Common myeloid progenitor, CD34-positive (primary cell): Measurements from ENCODE around the gene RPN2.

Experiments used
- CTCF ChIA-PET: fragments of 350-600 bp; sonication (Branson Sonifier 250); formaldehyde crosslinking; loops from one replicate; lab custom pipeline; 2021; ENCODE audit warnings: antibody characterized with exemption; lab: Charles Lee
- POLR2A ChIA-PET: fragments of 350-600 bp; sonication (Branson Sonifier 250); formaldehyde crosslinking; loops from one replicate; lab custom pipeline; 2021; ENCODE audit warnings: antibody characterized with exemption; lab: Charles Lee
- DNase-seq, 3 donors: peaks; one replicate each; pipeline versions ENCODE4 v3.0.0 to v3.0.0-alpha.2; 2013
- H3K27ac ChIP-seq, 2 experiments: 1 replicate in 1 of 2; 2 replicates in 1 of 2; pipeline ENCODE4 v1.7.0; 2013; ENCODE audit warnings: inconsistent platforms in 2 of 2, low read length in 2 of 2, mild to moderate bottlenecking in 2 of 2, low read depth in 1 of 2, moderate library complexity in 1 of 2; ENCODE audit not compliant: severe bottlenecking in 2 of 2, insufficient read depth in 1 of 2, poor library complexity in 1 of 2
- H3K27me3 ChIP-seq, 5 experiments: replicated peaks in 2 of 5; 1 replicate in 3 of 5; 2 replicates in 2 of 5; pipeline versions ENCODE4 v1.6.1 to v1.7.0; 2013; ENCODE audit warnings: low read length in 4 of 5, mild to moderate bottlenecking in 2 of 5, moderate library complexity in 2 of 5, inconsistent platforms in 1 of 5; ENCODE audit not compliant: insufficient read depth in 5 of 5, control insufficient read depth in 4 of 5
- H3K36me3 ChIP-seq, 4 experiments: 1 replicate in 2 of 4; 2 replicates in 2 of 4; pipeline versions ENCODE4 v1.6.1 to v1.7.0; 2013; ENCODE audit warnings: low read length in 3 of 4, control low read depth in 1 of 4, mild to moderate bottlenecking in 1 of 4; ENCODE audit not compliant: control insufficient read depth in 4 of 4, insufficient read depth in 4 of 4
- H3K4me1 ChIP-seq, 4 experiments: 1 replicate in 3 of 4; 2 replicates in 1 of 4; pipeline versions ENCODE4 v1.6.1 to v1.7.1; 2013; ENCODE audit warnings: low read length in 3 of 4, mild to moderate bottlenecking in 3 of 4, control low read depth in 1 of 4, inconsistent platforms in 1 of 4, moderate library complexity in 1 of 4; ENCODE audit not compliant: control insufficient read depth in 4 of 4, insufficient read depth in 4 of 4; ENCODE audit errors: control extremely low read depth in 1 of 4
- H3K4me3 ChIP-seq, 7 experiments: 1 replicate in 4 of 7; 2 replicates in 3 of 7; pipeline versions ENCODE4 v1.5.1 to v1.7.0; 2013; ENCODE audit warnings: mild to moderate bottlenecking in 7 of 7, low read length in 6 of 7, moderate library complexity in 6 of 7, inconsistent platforms in 2 of 7, low read depth in 2 of 7, control low read depth in 1 of 7; ENCODE audit not compliant: insufficient read depth in 4 of 7, control insufficient read depth in 1 of 7; ENCODE audit errors: extremely low read depth in 1 of 7
- H3K9me3 ChIP-seq, 5 experiments: 1 replicate in 4 of 5; 2 replicates in 1 of 5; pipeline versions ENCODE4 v1.6.1 to v1.7.1; 2013; ENCODE audit warnings: low read length in 4 of 5, mild to moderate bottlenecking in 2 of 5, inconsistent platforms in 1 of 5, low read depth in 1 of 5, moderate library complexity in 1 of 5; ENCODE audit not compliant: control insufficient read depth in 4 of 5, insufficient read depth in 2 of 5; ENCODE audit errors: control extremely low read depth in 1 of 5
- WGBS: methylation state at CpG from one replicate; pipeline ENCODE4 v1.1.5; 2013; ENCODE audit not compliant: insufficient coverage; 5-methylcytosine and 5-hydroxymethylcytosine counted together

Gene RPN2

DNA sequence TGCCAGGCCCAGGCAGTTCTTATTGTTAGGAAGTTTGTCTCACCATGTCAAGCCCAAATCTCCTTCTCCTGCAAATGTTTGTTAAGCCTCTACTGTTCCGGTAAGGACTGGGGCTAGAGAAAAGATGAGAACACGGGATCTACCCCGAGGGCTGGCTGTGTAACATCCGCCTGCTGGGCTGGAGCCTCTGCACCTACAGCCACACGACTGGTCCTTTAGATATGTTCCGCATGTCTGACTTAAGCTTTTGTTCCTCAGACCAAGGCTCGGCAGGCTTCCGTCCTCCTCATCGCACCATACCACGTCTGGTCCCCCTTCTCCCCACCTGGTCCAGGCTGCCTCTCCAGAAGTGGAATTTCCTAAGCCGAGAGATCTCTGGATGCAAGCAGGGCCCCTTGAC, 79.9 kb downstream of the RPN2 start:
- H3K9me3 ChIP-seq, result peaks cover 0 to 3% (median 0%) of the 10 kb centered on the region in 5 experiments
- ChIA-PET POLR2A (no interaction called here), CTCF (no interaction called here)
- no peaks in the 10 kb centered on the region for H3K4me1 ChIP-seq
- no peak overlapping the region for H3K27ac ChIP-seq
- no peak for DNase-seq
- no peaks in the 10 kb centered on the region for H3K27me3 ChIP-seq
- no peak overlapping the region for H3K4me3 ChIP-seq
- H3K36me3 ChIP-seq, result no peaks in the 10 kb centered on the region
- WGBS, result 97% methylated on average over 10 of the region's 11 CpGs

DNA sequence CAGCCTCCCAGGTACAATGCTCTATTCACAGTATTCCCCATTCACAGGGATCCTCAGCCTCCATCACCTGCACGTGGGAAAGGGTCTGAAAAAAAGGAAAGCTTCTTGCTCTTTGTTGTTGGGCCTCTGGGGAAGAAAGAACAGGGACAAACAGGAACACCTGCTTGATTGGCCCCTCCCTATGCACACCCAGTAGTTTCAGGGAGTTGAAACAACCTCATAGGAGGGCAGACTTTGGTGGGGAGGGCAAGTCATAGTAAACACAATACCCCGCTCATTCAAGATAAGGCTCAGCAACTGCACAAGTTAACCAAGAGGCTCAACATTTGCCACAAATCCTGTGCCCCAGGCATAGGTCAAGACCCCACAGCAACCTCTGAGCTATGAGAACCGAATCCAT, 80.7 kb downstream of the RPN2 start:
- H3K9me3 ChIP-seq, result no peaks in the 10 kb centered on the region
- no peaks in the 10 kb centered on the region for H3K36me3 ChIP-seq
- ChIA-PET CTCF (no interaction called here), POLR2A (no interaction called here)
- no peak overlapping the region for H3K4me3 ChIP-seq
- 100% methylated on average over 1 of the region's 3 CpGs for WGBS
- peaks cover 0 to 3% (median under 1%) of the 10 kb centered on the region in 4 experiments for H3K4me1 ChIP-seq
- no peak overlapping the region for H3K27ac ChIP-seq
- DNase-seq, result no peak
- H3K27me3 ChIP-seq, result no peaks in the 10 kb centered on the region

DNA sequence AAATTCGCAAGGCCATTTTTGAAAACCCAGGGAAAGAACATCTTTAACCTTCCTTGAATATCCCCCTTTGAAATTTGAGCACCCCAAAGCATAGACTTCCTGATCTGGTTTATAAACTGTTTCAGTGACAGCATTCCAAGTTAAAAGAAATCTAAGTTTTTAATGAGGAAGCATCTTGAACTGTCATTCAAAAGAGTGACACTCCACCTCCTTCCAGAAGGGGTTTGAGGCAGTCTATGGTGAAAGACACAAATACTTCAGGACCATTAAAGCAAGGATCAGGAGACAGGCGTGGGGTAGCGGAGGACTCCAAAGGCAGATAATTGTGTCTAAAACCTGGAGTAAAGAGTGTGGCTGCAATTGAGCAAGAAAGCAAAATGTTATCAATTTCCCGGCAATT, 81.8 kb downstream of the RPN2 start:
- no peak for DNase-seq
- WGBS, result 92% methylated on average over 4 of the region's 4 CpGs
- Histone ChIP-seq H3K9me3 (no peaks in the 10 kb centered on the region), H3K4me3 (no peak overlapping the region), H3K27ac (no peak overlapping the region), H3K4me1 (peaks cover 0 to 5% (median 1%) of the 10 kb centered on the region in 4 experiments), H3K27me3 (no peaks in the 10 kb centered on the region), H3K36me3 (no peaks in the 10 kb centered on the region)
- ChIA-PET CTCF (no interaction called here), POLR2A (no interaction called here)

DNA sequence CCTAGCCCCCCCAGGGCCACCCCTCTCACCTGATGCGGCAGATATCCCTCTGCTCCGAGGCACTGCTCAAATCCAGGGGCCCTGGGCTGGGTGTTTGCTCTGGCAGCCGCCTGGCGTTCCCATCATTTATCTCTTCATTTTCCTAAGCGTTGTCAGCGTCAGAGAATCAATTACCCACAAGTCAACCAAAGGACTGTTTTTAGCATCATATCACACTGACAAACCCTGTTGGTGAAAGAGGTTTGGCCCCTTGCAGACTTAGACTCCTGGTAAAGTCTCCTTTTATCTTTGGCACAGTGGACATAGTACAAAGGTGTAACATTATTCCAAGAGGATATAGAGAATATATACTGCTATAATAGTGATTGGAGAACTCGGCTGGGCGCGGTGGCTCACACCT, 82.6 kb downstream of the RPN2 start, which contains the start of gene GHRH:
GHRH (minus strand) TSS at position 101 of the 400 bp plus-strand sequence. CDS start 4,925 bp downstream, outside the sequence.
- POLR2A ChIA-PET, result no interaction called here
- H3K4me1 ChIP-seq, result peaks cover 0 to 5% (median 1%) of the 10 kb centered on the region in 4 experiments
- H3K4me3 ChIP-seq, result no peak within 1 kb of the TSS
- no peaks in the 10 kb centered on the region for H3K36me3 ChIP-seq
- 97% methylated on average over 5 of the region's 9 CpGs for WGBS
- no peak within 1 kb of the TSS for H3K27ac ChIP-seq
- H3K9me3 ChIP-seq, result no peaks in the 10 kb centered on the region
- no peaks in the 10 kb centered on the region for H3K27me3 ChIP-seq
- DNase-seq, result no peak
- CTCF ChIA-PET, result no interaction called here

DNA sequence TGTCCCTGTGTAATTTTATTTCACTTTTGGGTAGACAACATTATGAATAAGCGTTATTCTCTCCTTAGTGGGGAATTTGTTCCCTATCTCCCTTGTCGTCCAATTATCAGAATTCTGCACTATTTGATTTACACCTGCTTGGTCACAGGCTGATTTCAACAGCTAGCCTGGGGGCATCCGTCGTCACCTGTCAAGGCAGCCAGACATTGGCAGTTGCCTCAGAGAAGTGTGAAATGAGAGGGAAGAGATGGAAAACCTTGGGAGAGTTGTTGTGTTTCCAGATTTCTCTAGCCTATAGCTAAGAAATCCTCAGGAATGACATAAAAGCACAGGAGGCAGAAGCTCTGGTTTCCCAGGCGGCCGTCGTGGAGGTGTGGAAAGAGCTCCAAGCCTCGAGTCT, 83.4 kb downstream of the RPN2 start:
- H3K4me3 ChIP-seq, result no peak overlapping the region
- H3K9me3 ChIP-seq, result no peaks in the 10 kb centered on the region
- CTCF ChIA-PET, result no interaction called here
- WGBS, result 92% methylated on average over 8 of the region's 8 CpGs
- POLR2A ChIA-PET, result no interaction called here
- peaks cover 0 to 5% (median 1%) of the 10 kb centered on the region in 4 experiments for H3K4me1 ChIP-seq
- no peaks in the 10 kb centered on the region for H3K36me3 ChIP-seq
- DNase-seq, result no peak
- H3K27me3 ChIP-seq, result no peaks in the 10 kb centered on the region
- no peak overlapping the region for H3K27ac ChIP-seq

DNA sequence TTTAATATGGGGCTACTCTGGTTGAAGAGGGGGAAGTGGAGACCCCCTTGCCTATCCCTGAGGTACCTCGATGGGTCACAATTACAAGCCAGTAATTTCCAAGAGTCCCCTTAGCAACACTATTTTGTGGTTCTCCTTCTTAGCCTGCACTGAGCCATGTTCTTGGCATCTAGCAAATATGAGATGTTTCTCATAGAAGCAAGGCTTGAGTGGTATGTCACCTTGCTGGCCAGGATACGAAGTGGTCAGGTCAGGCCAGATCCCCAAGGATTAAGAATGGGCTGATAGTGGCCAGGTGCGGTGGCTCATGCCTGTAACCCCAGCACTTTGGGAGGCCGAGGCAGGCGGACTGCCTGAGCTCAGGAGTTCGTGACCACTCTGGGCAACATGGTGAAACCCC, 84.6 kb downstream of the RPN2 start:
- 98% methylated on average over 6 of the region's 6 CpGs for WGBS
- no peaks in the 10 kb centered on the region for H3K9me3 ChIP-seq
- POLR2A ChIA-PET, result no interaction called here
- CTCF ChIA-PET, result interaction anchor here (0.7 to 1.1 kb wide), 2 partner anchors 55 to 122 kb away, joined by 3 read pairs; no protein-coding TSS in a partner anchor
- DNase-seq, result no peak
- no peaks in the 10 kb centered on the region for H3K27me3 ChIP-seq
- no peak overlapping the region for H3K4me3 ChIP-seq
- H3K4me1 ChIP-seq, result peaks cover 0 to 5% (median 1%) of the 10 kb centered on the region in 4 experiments
- no peak overlapping the region for H3K27ac ChIP-seq
- H3K36me3 ChIP-seq, result no peaks in the 10 kb centered on the region

DNA sequence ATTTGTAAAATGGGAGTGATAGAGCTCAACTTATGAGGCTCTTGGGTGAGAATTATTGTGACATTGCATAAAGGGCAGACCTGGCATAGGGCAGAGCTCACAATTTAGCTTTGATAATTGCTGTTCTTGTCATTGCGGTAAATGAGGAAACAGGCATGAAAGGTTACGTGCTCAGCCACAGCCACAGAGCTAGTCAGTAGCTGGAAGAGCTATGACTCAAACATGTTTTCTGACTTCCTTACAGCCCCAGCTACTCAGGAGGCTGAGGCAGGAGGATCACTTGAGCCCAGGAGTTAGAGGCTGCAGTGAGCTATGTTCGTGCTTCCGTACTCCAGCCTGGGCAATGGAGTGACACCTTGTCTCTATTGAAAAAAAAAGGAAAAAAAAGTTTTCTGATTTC, 86.0 kb downstream of the RPN2 start:
- Histone ChIP-seq H3K36me3 (no peaks in the 10 kb centered on the region), H3K4me1 (peaks cover 2 to 12% (median 8%) of the 10 kb centered on the region in 4 experiments), H3K9me3 (no peaks in the 10 kb centered on the region), H3K27me3 (no peaks in the 10 kb centered on the region), H3K4me3 (no peak overlapping the region), H3K27ac (no peak overlapping the region)
- ChIA-PET CTCF (interaction anchor here (0.6 to 8.3 kb wide), 7 partner anchors 8 to 429 kb away, joined by 3 to 81 read pairs (median 3); partner anchors contain the start of gene BLCAP), POLR2A (interaction anchor here (0.7 kb wide), 1 partner anchor 116 kb away, joined by 3 read pairs; no protein-coding TSS in a partner anchor)
- 60% methylated on average over 4 of the region's 4 CpGs for WGBS
- DNase-seq, result peak; percentile 44 to 93 (median 89)
